Esophagus muscularis mucosa (tissue), 4 donors: Measurements from ENCODE around the gene WDFY4. TPM values are rescaled to one million over a fixed set of nuclear protein-coding genes. Genes with fewer than 3 reads are reported as not detected.
A peak's percentile ranks its signal among the peaks of the same experiment; 100 is the strongest.

Experiments
- DNase-seq: peaks from one replicate; pipeline ENCODE4 v3.0.0-alpha.2; 2017; ENCODE audit errors: extremely low spot score
- H3K27ac ChIP-seq, 4 donors: fragments of 200-600 bp; sonication (generic); replicated peaks in 1 of 4; 1 replicate in 3 of 4; 2 replicates in 1 of 4; pipeline ENCODE4 v1.5.1; 2016 to 2019; ENCODE audit warnings: mild to moderate bottlenecking in 1 of 4
- H3K27me3 ChIP-seq, 4 donors: fragments of 200-600 bp; sonication (generic); one replicate each; pipeline versions ENCODE4 v1.5.1 to v1.6.0; 2016 to 2019
- H3K36me3 ChIP-seq, 4 donors: fragments of 200-600 bp; sonication (generic); one replicate each; pipeline ENCODE4 v1.5.1; 2016 to 2019
- H3K4me1 ChIP-seq, 4 donors: fragments of 200-600 bp; sonication (generic); one replicate each; pipeline ENCODE4 v1.5.1; 2016 to 2019
- H3K4me3 ChIP-seq, 4 donors: fragments of 200-600 bp; sonication (generic); 1 replicate in 2 of 4; 2 replicates in 2 of 4; pipeline ENCODE4 v1.5.1; 2016 to 2019; ENCODE audit warnings: mild to moderate bottlenecking in 4 of 4, moderate library complexity in 1 of 4
- H3K9me3 ChIP-seq, 4 donors: fragments of 200-600 bp; sonication (generic); 1 replicate in 3 of 4; 2 replicates in 1 of 4; pipeline ENCODE4 v1.5.1; 2016 to 2019
- CTCF ChIP-seq, 3 experiments: fragments of 200-600 bp in 2 of 3; fragments of 450-650 bp in 1 of 3; sonication (generic) in 2 of 3; IDR thresholded peaks; one replicate each; pipeline ENCODE4 v1.5.1; 2017 to 2019; ENCODE audit warnings: antibody characterized with exemption in 3 of 3, mild to moderate bottlenecking in 2 of 3, moderate library complexity in 1 of 3
- EP300 ChIP-seq: sonication (generic); formaldehyde crosslinking; IDR thresholded peaks from one replicate; pipeline ENCODE4 v1.6.1; 2017; ENCODE audit warnings: antibody characterized with exemption
- POLR2A ChIP-seq: fragments of 450-650 bp; IDR thresholded peaks from one replicate; pipeline ENCODE4 v1.6.1; 2017; ENCODE audit warnings: antibody characterized with exemption, moderate library complexity, mild to moderate bottlenecking, low read depth
- POLR2AphosphoS5 ChIP-seq, 2 donors: sonication (generic); formaldehyde crosslinking; IDR thresholded peaks; one replicate each; pipeline ENCODE4 v1.6.1; 2017; ENCODE audit warnings: antibody characterized with exemption in 2 of 2
- WGBS: methylation state at CpG from one replicate; pipeline ENCODE4 v1.1.5; 2018; 5-methylcytosine and 5-hydroxymethylcytosine counted together
- intact Hi-C: fragments of 100-400 bp; cut with DNase I; formaldehyde crosslinking; loops from one replicate; pipeline ENCODE4 v1.15.1; 2023
- total RNA-seq, 4 donors: library from RNA; depleted of rRNA; stranded (reverse); fragments of >200 nt; gene quantifications; one replicate each; pipeline versions ENCODE4 v1.1.0 to v1.2.1, GENCODE V29; 2016

The WDFY4 gene
- total RNA-seq, 4 donors from 2014 or later: 2.3 to 7.3 (median 5.2) TPM

GRCh38 chr10:48699011-48699627 is 14.4 kb downstream of the WDFY4 start:
- TF ChIP-seq CTCF (IDR thresholded peaks at IDR 0.05) (no peak), POLR2AphosphoS5 (IDR thresholded peaks at IDR 0.05) (no peak), POLR2A (no peak), EP300 (no peak)
- peaks cover 0 to under 1% (median 0%) of the 10 kb centered on the region in 4 donors for H3K27me3 ChIP-seq

GRCh38 chr10:48700071-48700470 is 15.4 kb downstream of the WDFY4 start:
- TF ChIP-seq EP300: no peak
- TF ChIP-seq POLR2A: no peak
- TF ChIP-seq POLR2AphosphoS5 (IDR thresholded peaks at IDR 0.05): no peak
- TF ChIP-seq CTCF (IDR thresholded peaks at IDR 0.05): no peak
- DNase-seq: no peak
- peaks cover 0 to 10% (median 0%) of the 10 kb centered on the region in 4 donors for H3K27me3 ChIP-seq
- no peak overlapping the region for H3K27ac ChIP-seq
- H3K4me3 ChIP-seq: no peak overlapping the region
- no peaks in the 10 kb centered on the region for H3K4me1 ChIP-seq
- H3K9me3 ChIP-seq: no peaks in the 10 kb centered on the region
- intact Hi-C loops: no loop called here
- H3K36me3 ChIP-seq: no peaks in the 10 kb centered on the region
- 72% methylated on average over 2 of the region's 2 CpGs for WGBS

More at GRCh38 chr10:48699011-48699627, 14.4 kb downstream of the WDFY4 start:
- no peak overlapping the region for H3K27ac ChIP-seq
- H3K9me3 ChIP-seq: no peaks in the 10 kb centered on the region
- H3K4me1 ChIP-seq: no peaks in the 10 kb centered on the region
- no peak overlapping the region for H3K4me3 ChIP-seq
- WGBS: 76% methylated on average over 8 of the region's 8 CpGs
- peak; percentile 84 for DNase-seq
- no peaks in the 10 kb centered on the region for H3K36me3 ChIP-seq
- intact Hi-C loops: no loop called here

- Histone ChIP-seq H3K9me3 (no peaks in the 10 kb centered on the region), H3K36me3 (no peaks in the 10 kb centered on the region), H3K27ac (no peak overlapping the region), H3K4me3 (no peak overlapping the region), H3K27me3 (peaks cover 0 to 14% (median 0%) of the 10 kb centered on the region in 4 donors), H3K4me1 (no peaks in the 10 kb centered on the region)
- no peak for TF ChIP-seq POLR2A
- no peak for TF ChIP-seq EP300
- no peak for TF ChIP-seq CTCF (IDR thresholded peaks at IDR 0.05)
- no peak for TF ChIP-seq POLR2AphosphoS5 (IDR thresholded peaks at IDR 0.05)
- 82% methylated on average over 9 of the region's 9 CpGs for WGBS
- DNase-seq: no peak
- intact Hi-C loops: no loop called here
Measured at GRCh38 chr10:48700493-48700892, 15.8 kb downstream of the WDFY4 start.

- Histone ChIP-seq H3K27me3 (peaks cover 0 to 18% (median 0%) of the 10 kb centered on the region in 4 donors), H3K36me3 (no peaks in the 10 kb centered on the region), H3K4me1 (no peaks in the 10 kb centered on the region), H3K9me3 (no peaks in the 10 kb centered on the region), H3K4me3 (no peak overlapping the region), H3K27ac (no peak overlapping the region)
- intact Hi-C loops: no loop called here
- TF ChIP-seq POLR2A (no peak), POLR2AphosphoS5 (IDR thresholded peaks at IDR 0.05) (no peak), EP300 (no peak), CTCF (IDR thresholded peaks at IDR 0.05) (no peak)
- no peak for DNase-seq
- WGBS: 80% methylated on average over 8 of the region's 8 CpGs
Measured at GRCh38 chr10:48701139-48701901, 16.6 kb downstream of the WDFY4 start.
